HG03521 (cell line): ENCODE data around the gene DTWD1.
"Not testable (repeated sequence)": the region's sequence is repeated elsewhere in the genome, so short reads cannot be mapped to it uniquely, and the experiment has no call there.

Source experiments
- ATAC-seq: cut with Tn5 transposase; IDR thresholded peaks from one replicate; pipeline ENCODE4 v1.9.1; 2021; ENCODE audit warnings: mild to moderate bottlenecking, moderate library complexity; ENCODE audit not compliant: unreplicated experiment

DTWD1 gene, protein sequence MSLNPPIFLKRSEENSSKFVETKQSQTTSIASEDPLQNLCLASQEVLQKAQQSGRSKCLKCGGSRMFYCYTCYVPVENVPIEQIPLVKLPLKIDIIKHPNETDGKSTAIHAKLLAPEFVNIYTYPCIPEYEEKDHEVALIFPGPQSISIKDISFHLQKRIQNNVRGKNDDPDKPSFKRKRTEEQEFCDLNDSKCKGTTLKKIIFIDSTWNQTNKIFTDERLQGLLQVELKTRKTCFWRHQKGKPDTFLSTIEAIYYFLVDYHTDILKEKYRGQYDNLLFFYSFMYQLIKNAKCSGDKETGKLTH

DNA sequence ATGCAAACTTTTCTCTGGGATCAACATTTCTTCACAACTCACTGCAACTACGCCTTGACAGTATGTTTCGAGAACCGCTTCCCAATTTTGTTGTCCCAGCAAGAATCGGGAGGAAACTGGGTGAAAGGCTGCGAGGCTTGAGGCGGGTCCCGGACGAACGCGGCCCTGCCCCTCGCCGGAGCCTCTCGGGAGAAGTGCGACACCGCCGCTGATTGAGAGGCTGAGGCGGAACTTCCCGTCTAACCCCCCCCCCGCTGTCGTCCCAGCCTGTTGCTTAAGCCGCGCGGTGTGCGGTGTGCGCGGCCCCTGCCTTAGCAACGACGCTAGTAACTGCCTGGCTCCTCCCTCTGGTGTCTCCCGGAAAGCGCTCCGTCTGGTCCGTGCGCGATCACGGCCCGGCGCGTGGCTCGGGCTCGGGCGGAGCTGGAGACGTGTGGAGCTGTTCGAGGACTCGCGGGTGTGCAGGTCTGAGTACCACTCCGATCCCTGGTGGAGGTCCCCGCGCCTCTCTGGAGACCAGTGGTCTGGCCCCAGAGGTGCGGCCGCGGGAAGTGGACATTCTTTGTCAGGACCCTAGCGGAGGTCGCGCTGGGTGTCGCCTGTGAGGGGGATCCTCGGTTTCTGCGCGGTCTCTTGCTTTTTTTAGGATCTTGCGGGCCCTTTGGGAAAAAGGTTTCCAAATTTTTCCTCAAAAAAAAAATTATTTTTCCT lies at the start of gene DTWD1, which contains the start of gene FAM227B:
TSS of gene DTWD1 (plus strand) at position 391 of the 711 bp plus-strand sequence. CDS start 4,120 bp downstream, outside the sequence.
TSS of gene FAM227B (minus strand) at position 161 of the 711 bp plus-strand sequence. CDS start 5,647 bp downstream, outside the sequence.
- peak; percentile 98 for ATAC-seq

DNA sequence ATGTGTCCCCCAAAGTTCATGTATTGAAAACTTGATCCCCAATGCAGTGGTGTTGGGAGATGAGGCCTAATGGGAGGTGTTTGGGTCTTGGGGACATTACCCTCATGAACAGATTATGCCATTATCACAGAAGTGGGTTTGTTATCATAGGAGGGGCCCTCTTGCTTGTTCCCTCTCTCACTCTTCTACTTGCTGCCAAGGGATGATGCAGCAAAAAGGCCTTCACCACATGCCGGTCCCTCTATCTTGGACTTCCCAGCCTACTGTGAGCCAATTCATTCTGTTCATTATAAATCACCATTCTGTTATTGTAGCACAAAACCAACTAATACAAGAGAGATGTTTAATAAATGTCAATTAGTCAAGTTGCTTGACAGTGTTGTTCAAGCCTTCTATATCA lies 47.4 kb upstream of the DTWD1 start:
- ATAC-seq: no peak

DNA sequence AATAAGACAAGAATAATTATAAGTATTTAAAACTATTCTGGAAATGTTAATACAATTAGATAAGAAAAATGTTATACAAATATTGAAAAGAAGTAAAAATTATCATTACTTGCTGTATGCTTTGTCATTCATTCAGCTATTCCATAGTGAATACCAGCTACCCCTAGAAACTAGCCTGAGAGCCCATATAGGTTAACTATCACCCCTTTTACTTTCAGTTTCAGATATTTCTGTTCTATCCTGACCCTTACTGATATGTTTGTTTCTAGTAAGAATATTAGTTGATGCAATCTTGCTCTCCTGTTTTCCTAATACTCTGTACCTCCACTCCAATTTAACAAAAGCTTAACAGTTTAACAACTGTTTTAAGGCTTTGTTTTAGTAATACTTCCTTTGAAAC lies 31.8 kb upstream of the DTWD1 start:
- ATAC-seq: no peak

DNA sequence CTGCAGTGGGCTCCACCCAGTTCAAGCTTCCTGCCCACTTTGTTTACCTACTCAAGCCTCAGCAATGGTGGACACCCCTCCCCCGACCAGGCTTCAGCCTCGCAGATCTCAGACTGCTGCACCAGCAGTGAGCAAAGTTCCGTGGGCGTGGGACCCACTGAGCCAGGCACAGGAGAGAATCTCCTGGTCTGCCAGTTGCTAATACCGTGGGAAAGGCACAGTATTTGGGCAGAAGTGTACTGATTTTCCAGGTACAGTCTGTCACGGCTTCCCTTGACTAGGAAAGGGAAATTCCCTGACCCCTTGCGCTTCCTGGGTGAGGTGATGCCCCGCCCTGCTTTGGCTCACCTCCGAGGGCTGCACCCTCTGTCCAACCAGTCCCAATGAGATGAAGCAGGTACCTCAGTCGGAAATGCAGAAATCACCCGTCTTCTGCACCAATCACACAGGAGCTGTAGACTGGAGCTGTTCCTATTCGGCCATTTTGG lies 28.0 kb upstream of the DTWD1 start:
- ATAC-seq: not testable (repeated sequence)

DNA sequence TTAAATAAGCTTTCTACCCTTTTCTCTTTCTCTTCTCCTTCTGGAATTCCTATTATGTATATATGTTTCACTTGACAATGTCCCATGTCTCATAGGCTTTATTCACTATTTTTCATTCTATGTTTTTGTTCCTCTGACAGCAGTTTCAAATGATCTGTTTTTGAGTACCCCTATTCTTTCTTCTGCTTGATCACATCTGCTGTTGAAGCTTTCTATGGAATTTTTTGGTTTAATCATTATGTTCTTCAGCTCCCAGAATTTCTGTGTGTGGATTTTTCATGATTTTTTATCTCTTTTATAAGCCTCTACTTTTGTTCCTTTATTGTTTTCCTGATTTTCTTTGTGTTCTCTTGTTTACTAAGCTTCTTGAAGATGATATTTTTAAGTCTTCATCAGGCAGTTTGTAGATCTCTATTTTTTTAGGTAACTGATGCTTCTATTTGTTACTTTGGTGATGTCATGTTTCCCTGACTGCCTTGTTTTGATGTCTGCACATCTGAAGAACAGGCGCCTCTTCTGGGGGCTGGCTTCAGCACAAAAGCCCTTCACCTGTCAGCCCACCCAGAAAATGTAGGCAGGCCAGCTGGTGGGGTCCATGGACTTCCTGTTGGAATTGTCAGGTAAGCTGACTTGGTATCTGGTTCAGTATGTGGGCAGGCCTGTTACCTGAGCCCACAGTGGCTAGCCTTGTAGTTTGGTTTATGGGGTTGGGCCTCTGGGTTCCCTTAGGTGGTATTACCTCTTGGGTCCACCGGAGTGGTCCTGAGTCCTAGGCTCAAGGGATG lies 16.0 kb upstream of the DTWD1 start:
- ATAC-seq: no peak

DNA sequence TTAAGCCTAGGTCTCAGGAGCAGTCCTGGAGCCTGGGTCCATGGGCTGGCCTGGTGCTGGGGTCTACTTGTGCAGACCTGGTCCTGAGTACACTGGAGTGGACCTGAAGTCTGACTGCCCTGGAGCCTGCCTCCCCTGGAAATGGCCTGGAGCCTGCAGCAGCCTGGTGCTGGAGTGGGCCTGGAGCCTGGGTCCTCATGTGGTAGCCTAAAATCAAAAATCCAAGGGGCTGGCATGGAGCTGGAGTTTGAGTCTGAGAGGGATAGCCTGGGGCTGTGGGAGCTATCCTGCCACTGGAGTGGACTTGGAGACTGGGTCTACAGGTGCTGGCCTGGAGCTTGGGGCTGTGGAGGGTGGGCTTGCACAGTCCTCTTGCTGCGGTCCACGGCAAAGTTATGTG lies 15.3 kb upstream of the DTWD1 start:
- no peak for ATAC-seq

DNA sequence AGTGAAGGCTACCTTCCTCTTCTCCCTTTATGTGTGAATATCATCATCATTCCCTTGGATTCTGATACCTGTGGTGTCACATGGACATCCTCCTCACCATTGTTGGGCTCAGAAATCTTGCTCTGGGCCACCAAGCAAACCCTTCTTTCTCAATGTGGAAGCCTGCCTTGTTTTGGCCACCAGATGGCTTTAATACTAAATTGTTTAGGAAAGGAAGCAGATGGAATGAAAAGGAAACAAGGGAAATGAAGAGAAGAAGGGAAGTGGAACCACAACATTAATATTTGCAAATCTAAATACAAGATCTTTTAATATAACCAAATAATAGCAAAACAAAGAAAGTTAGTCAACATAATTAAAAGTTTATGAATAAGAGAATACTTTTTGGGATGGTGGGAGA lies 14.3 kb upstream of the DTWD1 start:
- no peak for ATAC-seq

DNA sequence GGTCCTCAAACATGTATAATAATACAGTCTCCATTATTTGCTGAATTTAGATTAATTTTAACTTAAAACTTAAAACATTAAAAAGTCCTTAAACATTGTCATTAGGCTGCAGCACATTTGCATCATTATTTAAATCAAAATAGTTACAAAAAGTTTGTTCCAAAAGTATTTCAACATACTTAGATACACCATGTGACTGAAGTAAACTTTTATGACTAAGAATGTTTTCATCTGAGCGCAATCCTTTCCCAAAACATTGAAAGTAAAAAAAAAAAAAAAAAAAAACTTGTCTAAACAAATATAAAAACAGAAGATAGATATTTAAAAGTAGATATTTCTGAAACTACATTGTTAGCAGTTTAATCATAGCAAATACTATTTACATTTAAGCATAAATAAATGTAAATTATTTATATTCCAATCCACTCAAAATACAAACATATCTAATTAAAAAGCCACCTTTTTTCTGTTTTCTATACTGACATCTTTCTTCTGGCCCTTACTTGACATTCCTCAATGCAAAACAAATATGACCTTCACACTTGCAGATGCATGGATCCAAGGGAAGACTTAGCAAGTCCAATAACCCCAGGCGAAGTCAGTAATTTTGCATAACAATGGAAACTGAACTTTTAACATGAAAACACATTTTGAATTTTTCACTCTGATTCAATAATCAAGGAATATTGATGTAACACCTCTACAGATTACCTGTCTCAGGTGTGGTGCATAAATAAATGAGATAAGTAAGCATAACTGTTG lies 10.5 kb upstream of the DTWD1 start:
- ATAC-seq: no peak

DNA sequence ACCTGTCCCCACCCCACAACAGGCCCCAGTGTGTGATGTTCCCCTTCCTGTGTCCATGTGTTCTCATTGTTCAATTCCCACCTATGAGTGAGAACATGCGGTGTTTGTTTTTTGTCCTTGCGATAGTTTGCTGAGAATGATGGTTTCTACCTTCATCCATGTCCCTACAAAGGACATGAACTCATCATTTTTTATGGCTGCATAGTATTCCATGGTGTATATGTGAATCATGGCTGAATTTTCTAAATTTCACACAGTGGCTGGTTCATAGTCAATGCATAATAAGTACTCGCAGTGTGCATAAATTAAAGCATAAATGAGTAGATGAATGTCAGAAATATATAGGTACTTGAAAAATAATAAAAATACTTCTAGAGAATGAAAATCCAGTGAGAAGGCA lies 8.6 kb upstream of the DTWD1 start:
- ATAC-seq: not testable (repeated sequence)

DNA sequence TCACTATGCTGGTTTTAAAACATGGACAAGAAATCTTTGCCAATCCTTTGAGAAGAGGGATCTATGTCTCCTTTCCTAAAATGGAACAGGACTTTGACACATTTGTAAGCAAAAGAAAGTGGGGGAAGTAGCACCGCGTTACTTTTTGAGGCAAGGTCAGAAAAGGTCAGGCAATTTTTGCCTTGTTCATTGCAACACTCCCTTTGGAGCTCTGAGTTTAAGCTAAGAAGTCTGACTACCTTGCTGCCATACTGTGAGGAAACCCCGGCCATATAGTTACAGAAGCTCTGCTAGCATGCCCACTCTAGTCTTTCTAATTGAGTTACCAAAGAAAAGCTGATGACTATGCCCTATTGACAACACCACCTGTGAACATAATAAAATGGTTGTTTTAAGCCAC lies 1.6 kb upstream of the DTWD1 start:
- ATAC-seq: no peak

DNA sequence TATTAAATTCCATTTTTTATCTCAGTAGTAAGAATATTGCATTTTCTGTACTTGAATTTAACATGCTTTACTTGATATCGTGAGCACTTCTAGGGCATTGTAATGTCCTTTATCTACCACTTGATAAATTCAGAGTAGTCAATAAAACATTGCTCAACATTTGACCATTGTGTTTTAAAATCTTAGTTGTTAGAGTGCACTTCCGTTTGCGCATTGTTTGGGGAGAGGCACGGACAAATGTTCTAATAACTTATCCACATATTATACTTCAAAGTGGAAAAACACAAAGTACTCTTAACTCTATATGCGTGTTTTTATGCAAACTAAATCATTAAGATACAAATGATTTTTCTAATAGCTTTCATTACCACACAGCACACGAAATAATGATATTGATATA lies 649 bp upstream of the DTWD1 start:
- ATAC-seq: no peak

DNA sequence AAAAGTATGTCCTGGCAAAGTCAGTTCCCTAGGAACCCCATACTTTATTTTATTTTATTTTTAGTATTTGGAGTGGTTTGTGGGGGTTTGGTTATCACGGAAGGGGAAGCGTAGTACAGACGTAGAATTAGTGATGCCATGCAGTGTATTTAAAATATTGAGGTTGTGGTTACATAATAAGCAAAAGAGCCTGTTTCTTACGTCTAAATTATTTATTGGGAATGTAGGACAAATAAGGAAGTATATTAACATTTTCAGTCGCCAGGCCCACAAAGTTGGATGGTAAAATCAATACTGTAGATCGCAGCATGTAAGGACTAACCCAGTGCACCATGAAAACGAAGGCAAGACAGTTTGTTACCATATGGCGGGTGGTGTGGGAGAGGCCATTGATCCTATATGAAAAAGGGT lies 558 bp downstream of the DTWD1 start:
- no peak for ATAC-seq

DNA sequence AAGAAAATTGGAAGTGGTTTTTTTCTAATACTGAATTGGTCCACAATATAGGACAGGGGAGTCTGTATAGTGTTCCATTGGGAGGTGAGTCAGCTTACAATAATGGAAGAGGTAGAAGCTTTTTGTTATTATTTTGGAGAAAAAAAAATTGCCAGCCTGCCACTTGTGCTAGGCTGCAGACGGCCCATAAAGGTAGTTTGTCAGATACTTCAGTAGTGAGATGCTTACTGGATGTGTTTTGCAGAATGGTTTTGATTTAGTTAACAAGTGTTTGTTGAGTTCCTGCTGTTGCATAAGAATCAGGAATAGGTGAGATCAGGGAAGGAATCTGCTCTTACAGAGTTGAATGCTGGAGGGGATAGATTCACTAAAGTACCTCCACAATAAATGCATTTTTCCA lies 1.0 kb downstream of the DTWD1 start:
- no peak for ATAC-seq

DNA sequence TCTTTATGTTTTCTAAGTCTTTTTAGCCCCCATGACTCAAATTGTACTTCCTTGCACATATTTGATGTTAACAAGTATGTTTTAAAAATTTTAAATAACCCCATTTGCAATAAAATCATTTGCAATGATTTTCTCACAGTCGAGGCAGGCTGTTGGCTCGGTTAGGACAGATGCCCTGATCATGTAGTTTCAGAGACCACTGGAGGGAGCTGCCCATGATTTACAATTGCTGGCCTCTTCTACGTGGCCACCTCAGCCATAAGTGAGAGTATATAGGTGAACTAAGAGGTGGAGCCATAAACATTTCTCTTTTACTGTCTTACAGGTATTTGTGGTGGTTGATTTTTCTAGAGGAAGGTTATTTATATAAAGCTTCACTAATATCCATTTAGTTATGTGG lies 1.7 kb downstream of the DTWD1 start:
- ATAC-seq: no peak

DNA sequence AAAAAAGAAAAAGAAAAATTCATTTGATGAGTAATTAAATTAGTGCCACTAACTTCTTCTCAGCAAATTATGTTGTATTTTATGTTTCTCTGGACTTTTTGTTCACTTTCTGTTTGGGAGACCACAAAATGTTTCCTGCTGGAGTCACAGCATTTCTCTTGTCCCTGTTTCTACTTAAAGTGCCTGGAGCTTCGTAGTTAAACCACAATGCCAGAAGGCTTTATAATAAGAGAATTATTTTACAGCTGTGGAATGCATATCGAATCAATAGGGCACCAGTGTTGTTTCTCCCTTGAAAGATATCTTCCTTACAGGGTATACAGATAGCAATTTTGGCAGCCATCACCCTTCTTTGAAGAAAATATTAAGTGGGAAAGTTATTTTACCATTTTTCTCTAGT lies 3.2 kb downstream of the DTWD1 start:
- ATAC-seq: no peak

DNA sequence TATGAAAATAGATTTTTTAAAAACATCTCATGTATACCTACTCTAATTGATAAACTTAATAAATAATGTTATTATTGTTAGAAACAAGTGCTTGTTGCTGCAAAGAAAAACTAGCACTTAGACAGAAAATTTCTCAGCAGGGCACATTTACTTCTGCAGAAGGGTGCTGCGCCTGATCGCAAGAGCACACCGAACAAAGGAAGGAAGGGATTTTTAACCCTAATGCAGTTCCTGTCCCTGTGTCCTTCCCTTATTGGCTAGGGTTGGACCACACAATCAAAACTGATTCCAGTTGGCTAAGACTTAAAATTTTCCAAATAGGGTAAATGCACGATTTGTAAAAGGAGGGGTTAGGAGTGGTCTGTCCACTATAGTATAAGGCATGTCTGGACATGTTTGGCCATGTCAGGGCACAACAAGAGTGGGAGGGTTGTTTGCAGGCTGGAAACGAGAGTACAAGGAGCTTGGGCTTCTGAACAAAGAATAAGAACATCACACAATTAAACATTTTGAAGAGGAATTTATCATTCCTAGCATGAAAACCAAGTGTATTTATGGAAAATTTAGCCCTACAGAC lies 4.7 kb downstream of the DTWD1 start:
- ATAC-seq: no peak

DNA sequence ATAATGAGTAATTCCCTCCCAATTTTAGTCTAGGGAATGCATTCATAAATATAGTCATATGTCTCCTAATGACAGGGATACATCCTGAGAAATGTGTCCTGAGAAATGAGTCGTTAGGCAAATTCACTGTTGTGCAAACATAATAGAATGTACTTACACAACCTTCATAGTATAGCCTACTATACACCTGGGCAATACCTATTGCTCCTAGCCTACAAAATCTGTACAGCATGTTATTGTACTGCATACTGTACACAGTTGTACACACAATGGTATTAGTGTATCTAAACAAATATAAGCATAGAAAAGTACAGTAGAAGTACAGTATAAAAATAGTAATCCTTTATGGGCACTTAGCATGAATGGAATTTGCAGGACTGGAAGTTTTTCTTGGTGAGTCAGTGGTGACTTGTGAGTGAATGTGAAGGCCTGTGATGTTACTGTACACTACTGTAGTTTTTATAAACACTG lies 6.6 kb downstream of the DTWD1 start:
- ATAC-seq: no peak

DNA sequence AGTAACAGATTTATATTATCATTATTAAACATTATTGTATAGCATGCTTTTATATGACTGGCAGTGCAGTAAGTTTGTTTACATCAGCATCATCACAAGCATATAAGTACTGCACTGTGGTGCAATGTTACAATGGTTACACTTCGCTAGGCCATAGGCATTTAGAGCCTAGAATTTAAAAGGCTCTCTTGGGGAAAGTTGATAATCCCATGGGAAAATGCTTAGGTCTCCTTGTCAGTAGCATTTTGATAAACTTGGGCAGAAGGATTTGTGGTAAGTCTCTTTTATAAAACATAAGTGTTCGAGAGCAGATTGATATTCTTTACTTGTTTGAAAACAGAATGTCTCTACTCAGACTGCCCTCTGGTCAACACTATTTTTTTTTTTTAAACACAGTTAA lies 7.5 kb downstream of the DTWD1 start:
- ATAC-seq: no peak

DNA sequence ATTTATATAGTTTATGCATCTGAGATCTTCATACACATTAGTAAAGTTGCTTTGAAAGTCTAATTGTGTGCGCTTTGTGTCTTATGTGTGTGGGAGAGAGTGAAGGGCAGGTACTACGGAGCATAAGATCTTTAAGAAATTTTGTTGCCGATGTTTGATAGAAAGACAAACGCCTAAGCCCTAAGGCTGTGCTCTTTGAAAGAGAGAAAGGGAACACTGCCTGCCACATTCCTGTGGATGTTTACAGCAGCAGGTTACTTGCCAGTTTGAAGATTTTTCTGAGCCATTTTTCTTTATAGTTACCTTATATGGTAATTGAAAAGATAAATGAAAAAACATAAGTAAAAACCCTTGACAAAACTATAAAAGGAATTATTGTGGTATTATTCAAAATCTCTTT lies 17.0 kb downstream of the DTWD1 start:
- ATAC-seq: no peak

DNA sequence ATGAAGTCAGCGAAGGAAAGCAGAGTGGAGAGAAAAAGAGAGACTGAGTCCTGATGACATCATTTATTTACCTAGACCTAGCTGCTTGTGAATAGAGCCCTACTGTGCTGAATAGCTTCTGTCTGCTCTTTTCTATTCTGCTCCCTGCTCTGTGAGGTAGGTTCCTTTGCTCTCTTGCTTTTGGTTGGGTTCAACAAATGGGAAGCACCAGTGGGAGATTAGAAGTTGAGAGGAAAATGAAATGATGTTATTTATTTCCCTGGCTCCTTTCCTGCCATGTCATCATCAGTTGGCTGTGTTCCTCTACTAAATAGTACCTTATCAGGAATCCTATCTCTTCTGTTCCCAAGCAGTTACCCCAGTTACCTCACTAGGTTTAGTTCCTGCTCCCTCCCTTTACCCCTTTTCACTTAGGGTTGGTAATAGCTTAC lies 23.5 kb downstream of the DTWD1 start:
- no peak for ATAC-seq
